Lower lobe of right lung (tissue), 2 donors: ENCODE data around the gene CPNE1. TPM values are rescaled to one million over a fixed set of nuclear protein-coding genes. Genes with fewer than 3 reads are reported as not detected.

Experiments used
- ATAC-seq, 2 donors: fragments of 200-7000 bp; cut with Tn5 transposase; one replicate each; pipeline ENCODE4 v1.9.1; 2020 to 2022; ENCODE audit warnings: mild to moderate bottlenecking in 2 of 2, moderate library complexity in 2 of 2
- DNase-seq: peaks from one replicate; pipeline ENCODE4 v3.0.0-alpha.2; 2020
- H3K27ac ChIP-seq: fragments of 200-600 bp; one replicate; pipeline ENCODE4 v1.8.0; 2022
- H3K27me3 ChIP-seq: fragments of 200-600 bp; one replicate; pipeline ENCODE4 v1.8.0; 2022; ENCODE audit warnings: low read depth
- H3K36me3 ChIP-seq: fragments of 200-600 bp; one replicate; pipeline ENCODE4 v1.8.0; 2022; ENCODE audit warnings: mild to moderate bottlenecking
- H3K4me1 ChIP-seq: fragments of 200-600 bp; one replicate; pipeline ENCODE4 v1.8.0; 2022
- H3K4me3 ChIP-seq: fragments of 200-600 bp; one replicate; pipeline ENCODE4 v1.8.0; 2022; ENCODE audit warnings: mild to moderate bottlenecking
- H3K9me3 ChIP-seq: fragments of 200-600 bp; one replicate; pipeline ENCODE4 v1.8.0; 2022
- intact Hi-C: fragments of 100-400 bp; cut with DNase I; formaldehyde crosslinking; loops from one replicate; pipeline ENCODE4 v1.11.0; 2022
- total RNA-seq: library from RNA; stranded (reverse); fragmentation: NEBNext Ultra II Directional; extraction: Animal tissue kit (Norgen Biotek cat#: 25700); gene quantifications from one replicate; pipeline ENCODE4 v1.2.1, GENCODE V29; 2021
- TF ChIP-seq, protein P1 (sequence below): fragments of 200-600 bp; IDR thresholded peaks from one replicate; pipeline ENCODE4 v1.8.0; 2022; ENCODE audit warnings: antibody characterized with exemption, mild to moderate bottlenecking
- donor health status: DM: no; HTN: yes; CAD: no; lungs with severe emphysema.

Gene CPNE1
- total RNA-seq, 1 donor from 2014 or later, result 154 TPM

GRCh38 chr20:35650632-35651031 lies 14.1 kb downstream of the CPNE1 start:
- DNase-seq (no peak), ATAC-seq (no peak)
- Histone ChIP-seq H3K36me3 (peaks cover 32% of the 10 kb centered on the region), H3K27me3 (no peaks in the 10 kb centered on the region), H3K4me3 (no peak overlapping the region), H3K4me1 (peaks cover 35% of the 10 kb centered on the region), H3K27ac (no peak overlapping the region), H3K9me3 (no peaks in the 10 kb centered on the region)
- TF ChIP-seq, protein P1, sequence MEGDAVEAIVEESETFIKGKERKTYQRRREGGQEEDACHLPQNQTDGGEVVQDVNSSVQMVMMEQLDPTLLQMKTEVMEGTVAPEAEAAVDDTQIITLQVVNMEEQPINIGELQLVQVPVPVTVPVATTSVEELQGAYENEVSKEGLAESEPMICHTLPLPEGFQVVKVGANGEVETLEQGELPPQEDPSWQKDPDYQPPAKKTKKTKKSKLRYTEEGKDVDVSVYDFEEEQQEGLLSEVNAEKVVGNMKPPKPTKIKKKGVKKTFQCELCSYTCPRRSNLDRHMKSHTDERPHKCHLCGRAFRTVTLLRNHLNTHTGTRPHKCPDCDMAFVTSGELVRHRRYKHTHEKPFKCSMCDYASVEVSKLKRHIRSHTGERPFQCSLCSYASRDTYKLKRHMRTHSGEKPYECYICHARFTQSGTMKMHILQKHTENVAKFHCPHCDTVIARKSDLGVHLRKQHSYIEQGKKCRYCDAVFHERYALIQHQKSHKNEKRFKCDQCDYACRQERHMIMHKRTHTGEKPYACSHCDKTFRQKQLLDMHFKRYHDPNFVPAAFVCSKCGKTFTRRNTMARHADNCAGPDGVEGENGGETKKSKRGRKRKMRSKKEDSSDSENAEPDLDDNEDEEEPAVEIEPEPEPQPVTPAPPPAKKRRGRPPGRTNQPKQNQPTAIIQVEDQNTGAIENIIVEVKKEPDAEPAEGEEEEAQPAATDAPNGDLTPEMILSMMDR, result no peak
- intact Hi-C loops, result no loop called here

DNA sequence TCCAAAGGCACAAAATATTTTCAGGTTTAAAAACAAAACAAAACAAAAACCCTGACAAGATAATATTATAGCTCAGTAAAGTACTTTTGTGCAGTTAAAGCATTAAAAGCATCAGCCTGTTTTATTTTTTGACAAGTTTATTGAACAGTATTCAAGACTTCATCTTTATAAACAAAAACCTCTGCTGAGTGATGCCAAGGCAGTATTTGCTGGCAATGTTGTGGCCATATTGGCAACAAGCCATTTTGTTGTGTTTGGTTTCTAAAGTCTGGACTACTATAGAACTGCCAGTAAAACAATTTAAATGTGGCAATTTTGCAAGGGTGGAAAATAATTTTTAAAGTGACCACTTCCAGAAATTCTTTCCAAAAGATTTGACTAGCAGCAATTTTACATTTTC lies 15.9 kb downstream of the CPNE1 start:
- Histone ChIP-seq H3K4me1 (peaks cover 35% of the 10 kb centered on the region), H3K27me3 (no peaks in the 10 kb centered on the region), H3K36me3 (peaks cover 17% of the 10 kb centered on the region), H3K9me3 (no peaks in the 10 kb centered on the region), H3K4me3 (no peak overlapping the region), H3K27ac (no peak overlapping the region)
- ATAC-seq, result no peak
- DNase-seq, result no peak
- TF ChIP-seq, protein P1, result no peak
- intact Hi-C loops, result no loop called here

GRCh38 chr20:35644806-35645205 lies 19.9 kb downstream of the CPNE1 start:
- Histone ChIP-seq H3K36me3 (no peaks in the 10 kb centered on the region), H3K9me3 (no peaks in the 10 kb centered on the region), H3K27ac (no peak overlapping the region), H3K4me1 (peaks cover 18% of the 10 kb centered on the region), H3K27me3 (no peaks in the 10 kb centered on the region), H3K4me3 (no peak overlapping the region)
- ATAC-seq (no peak), DNase-seq (no peak)
- intact Hi-C loops, result no loop called here
- TF ChIP-seq, protein P1, result no peak

DNA sequence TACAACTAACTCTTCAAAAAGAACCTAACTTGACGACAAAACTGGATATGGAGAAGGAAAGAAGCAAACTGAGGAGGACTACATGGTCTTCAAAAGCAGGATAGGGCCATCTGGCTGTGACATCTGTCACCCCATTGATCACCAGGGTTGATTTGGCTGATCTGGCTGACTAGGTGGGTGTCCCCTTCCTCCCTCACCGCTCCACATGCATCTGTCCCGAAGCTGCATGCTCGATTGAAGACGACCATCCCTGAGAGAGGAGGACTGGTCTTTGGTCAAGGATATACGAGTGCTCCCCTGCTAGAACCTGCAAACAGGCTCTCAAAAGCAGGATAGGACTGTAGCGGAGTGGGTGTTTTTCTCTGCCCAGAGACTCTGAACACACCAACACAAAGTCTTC lies 21.7 kb downstream of the CPNE1 start:
- intact Hi-C loops, result no loop called here
- no peaks in the 10 kb centered on the region for H3K27me3 ChIP-seq
- H3K27ac ChIP-seq, result no peak overlapping the region
- no peaks in the 10 kb centered on the region for H3K36me3 ChIP-seq
- H3K4me1 ChIP-seq, result peaks cover 3% of the 10 kb centered on the region
- no peak for DNase-seq
- TF ChIP-seq, protein P1, result no peak
- ATAC-seq, result no peak
- no peak overlapping the region for H3K4me3 ChIP-seq
- no peaks in the 10 kb centered on the region for H3K9me3 ChIP-seq

DNA sequence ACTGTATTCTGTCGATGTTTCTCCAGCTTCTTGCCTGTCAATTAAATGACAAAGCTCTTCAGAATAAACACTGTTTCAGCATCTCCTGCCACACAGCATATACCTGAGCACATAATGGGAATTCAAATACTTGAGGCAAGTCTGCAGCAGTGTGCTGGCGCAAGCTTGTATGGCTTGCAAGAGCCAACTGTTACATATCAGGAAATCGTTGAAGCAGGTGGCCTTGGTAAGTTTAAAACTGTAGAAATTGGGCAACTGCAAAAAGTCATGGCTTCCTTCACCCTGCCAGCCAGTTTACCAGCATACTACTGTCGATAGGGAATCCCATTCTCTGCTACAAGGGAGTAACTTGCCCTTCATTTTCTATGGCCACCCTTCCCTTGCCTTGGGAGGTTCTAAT lies 23.0 kb downstream of the CPNE1 start:
- no peak for ATAC-seq
- Histone ChIP-seq H3K9me3 (no peaks in the 10 kb centered on the region), H3K36me3 (no peaks in the 10 kb centered on the region), H3K27ac (no peak overlapping the region), H3K4me1 (peaks cover 3% of the 10 kb centered on the region), H3K4me3 (no peak overlapping the region), H3K27me3 (no peaks in the 10 kb centered on the region)
- TF ChIP-seq, protein P1, result no peak
- no peak for DNase-seq
- intact Hi-C loops, result no loop called here

DNA sequence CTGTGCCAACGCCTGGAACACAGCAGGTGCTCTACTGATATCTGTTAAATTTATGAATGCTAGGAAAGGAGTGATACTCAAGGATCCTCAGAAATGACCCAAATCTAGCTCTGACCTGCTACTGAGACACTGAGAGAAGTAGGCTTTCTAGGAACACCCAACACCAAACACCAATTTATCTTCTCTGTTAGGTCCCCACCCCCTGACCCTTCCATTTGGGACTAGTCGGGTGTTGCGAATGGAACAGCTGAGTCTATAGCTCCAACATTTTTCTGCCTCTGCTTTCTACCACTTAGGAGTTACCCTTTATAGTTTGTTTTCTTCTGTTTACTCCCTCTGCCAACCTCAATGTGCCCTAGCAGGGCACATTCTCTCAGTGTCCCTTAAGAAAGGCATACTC lies 24.0 kb downstream of the CPNE1 start:
- intact Hi-C loops, result no loop called here
- Histone ChIP-seq H3K27ac (no peak overlapping the region), H3K4me3 (no peak overlapping the region), H3K36me3 (no peaks in the 10 kb centered on the region), H3K4me1 (peaks cover 10% of the 10 kb centered on the region), H3K9me3 (no peaks in the 10 kb centered on the region), H3K27me3 (no peaks in the 10 kb centered on the region)
- TF ChIP-seq, protein P1, result no peak
- DNase-seq (no peak), ATAC-seq (no peak)
